Omental fat pad (tissue), 4 donors: ENCODE data around the gene NR6A1. TPM values are rescaled to one million over a fixed set of nuclear protein-coding genes. Genes with fewer than 3 reads are reported as not detected.
"Not testable (repeated sequence)": the region's sequence is repeated elsewhere in the genome, so short reads cannot be mapped to it uniquely, and the experiment has no call there.

Experiments used
- ATAC-seq: fragments of 150-250 bp; one replicate; pipeline ENCODE4 v1.9.1; 2016; ENCODE audit warnings: mild to moderate bottlenecking, moderate library complexity; ENCODE audit not compliant: low FRiP score
- DNase-seq: peaks from one replicate; pipeline ENCODE4 v3.0.0-alpha.2; 2019; ENCODE audit warnings: low spot score
- CTCF ChIP-seq, 3 donors: fragments of 450-650 bp; IDR thresholded peaks; one replicate each; pipeline ENCODE4 v1.5.1; 2016 to 2017; ENCODE audit warnings: antibody characterized with exemption in 3 of 3, mild to moderate bottlenecking in 3 of 3, moderate library complexity in 2 of 3
- total RNA-seq, 4 donors: library from RNA; depleted of rRNA; stranded (reverse); fragments of >200 nt; gene quantifications; one replicate each; pipeline ENCODE4 v1.1.0, GENCODE V29; 2016

The NR6A1 gene
- total RNA-seq, 4 donors from 2014 or later = 0.95 to 1.2 (median 1.0) TPM

GRCh38 chr9:124739360-124739759, 31.8 kb downstream of the NR6A1 start:
- no peak for TF ChIP-seq CTCF (IDR thresholded peaks at IDR 0.05)
- DNase-seq (no peak), ATAC-seq (no peak)

DNA sequence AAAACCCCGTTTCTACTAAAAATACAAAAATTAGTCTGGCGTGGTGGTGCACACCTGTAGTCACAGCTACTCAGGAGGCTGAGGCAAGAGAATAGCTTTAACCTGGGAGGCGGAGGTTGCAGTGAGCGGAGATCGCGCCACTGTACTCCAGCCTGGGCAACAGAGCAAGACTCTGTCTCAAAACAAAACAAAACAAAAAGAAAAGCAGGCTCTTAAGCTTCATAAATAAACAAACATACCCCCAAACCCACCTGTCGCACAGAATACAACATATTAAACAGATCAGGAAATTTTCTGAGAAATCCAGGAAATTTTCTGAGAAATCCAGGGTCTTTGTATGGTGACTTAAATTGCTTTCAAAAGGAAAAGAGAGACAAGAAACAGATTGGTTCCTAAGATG, 33.0 kb downstream of the NR6A1 start:
- DNase-seq, ATAC-seq: not testable (repeated sequence)

DNA sequence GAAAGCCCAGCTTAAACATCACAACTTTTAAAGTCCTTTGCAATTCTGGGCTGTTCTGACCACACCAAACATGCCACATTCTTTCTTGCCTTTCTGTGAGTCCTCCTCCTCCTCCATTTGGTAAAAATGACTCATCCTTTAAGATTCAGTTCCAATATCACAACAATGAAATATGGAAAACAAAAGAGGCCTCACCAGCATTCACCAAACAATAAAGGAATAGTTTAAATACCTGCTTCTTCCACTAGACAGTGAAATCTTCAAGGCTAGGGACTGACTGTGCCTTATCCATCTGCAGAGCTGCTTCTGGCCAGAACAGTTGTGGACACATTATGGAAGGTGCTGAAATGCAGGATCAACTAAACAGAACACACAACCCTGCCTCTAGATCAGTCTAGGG, 36.0 kb downstream of the NR6A1 start:
- no peak for TF ChIP-seq CTCF (IDR thresholded peaks at IDR 0.05)
- no peak for DNase-seq
- no peak for ATAC-seq

DNA sequence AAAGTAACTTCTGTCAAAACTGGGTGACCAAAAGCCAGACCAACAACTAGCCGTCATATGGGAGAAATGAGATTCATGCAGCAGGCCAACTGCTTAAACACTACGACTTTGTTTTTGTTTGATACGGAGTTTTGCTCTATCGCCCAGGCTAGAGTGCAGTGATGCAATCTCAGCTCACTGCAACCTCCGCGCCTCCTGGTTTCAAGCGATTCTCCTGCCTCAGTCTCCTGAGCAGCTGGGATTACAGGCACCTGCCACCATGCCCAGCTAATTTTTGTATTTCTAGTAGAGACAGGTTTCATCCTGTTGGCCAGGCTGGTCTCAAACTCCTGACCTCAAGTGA, 36.4 kb downstream of the NR6A1 start:
- not testable (repeated sequence) for DNase-seq, ATAC-seq

DNA sequence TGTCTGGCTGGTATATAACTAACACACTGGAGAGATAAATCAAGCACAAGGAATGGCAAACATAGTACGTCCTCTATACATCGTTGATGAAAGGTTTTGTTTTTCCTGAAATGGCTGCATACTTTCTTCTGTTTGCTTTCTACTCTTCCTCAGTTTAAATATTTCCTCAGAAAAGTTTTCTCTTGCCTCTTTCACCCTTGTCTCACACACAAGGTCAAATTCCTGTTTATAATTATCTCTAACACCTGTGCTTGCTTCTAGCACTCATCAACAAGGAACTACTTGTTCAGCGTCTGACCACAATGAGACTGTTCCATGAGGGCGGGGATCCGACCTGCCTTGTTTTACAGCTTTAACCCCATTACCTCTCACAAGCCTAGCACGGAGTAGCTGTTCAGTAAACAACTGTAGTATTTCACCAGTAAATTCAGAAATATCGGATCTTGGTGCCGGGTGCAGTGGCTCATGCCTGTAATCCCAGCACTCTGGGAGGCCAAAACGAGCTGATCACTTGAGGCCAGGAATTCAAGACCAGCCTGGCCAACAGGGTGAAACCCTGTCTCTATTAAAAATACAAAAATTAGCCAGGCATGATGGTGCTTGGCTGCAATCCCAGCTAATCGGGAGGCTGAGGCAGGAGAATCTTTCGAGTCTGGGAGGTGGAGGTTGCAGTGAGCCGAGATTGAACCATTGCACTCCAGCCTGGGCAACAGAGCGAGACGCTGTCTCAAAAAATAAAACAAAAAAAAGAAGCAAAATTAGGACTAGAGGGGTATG, 37.0 kb downstream of the NR6A1 start:
- TF ChIP-seq CTCF (IDR thresholded peaks at IDR 0.05) = no peak
- ATAC-seq = no peak
- no peak for DNase-seq

GRCh38 chr9:124730772-124731171, 40.3 kb downstream of the NR6A1 start:
- no peak for TF ChIP-seq CTCF (IDR thresholded peaks at IDR 0.05)
- DNase-seq = no peak
- no peak for ATAC-seq

DNA sequence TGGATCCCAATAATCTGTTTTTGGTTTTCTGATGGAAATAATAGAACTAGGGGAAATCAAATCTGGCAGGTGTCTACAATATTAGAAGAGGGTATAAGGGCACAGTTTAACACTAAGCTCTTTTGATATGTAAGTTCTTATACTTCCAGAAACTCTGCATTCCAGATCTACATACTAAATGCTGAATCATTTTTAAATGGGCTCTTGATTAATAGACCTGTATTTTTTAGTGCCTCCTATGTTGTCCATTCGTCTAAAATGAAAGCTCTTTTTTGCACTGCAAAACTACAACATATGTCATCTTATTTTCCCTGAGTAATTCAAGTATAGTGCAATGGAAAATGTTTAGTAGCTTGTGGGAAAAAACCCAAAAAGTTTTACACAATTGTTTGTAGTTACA, 44.2 kb downstream of the NR6A1 start:
- DNase-seq (no peak), ATAC-seq (no peak)
- TF ChIP-seq CTCF (IDR thresholded peaks at IDR 0.05) = no peak

GRCh38 chr9:124725068-124725452, 46.1 kb downstream of the NR6A1 start:
- DNase-seq (no peak), ATAC-seq (no peak)
- TF ChIP-seq CTCF (IDR thresholded peaks at IDR 0.05) = no peak
